Activated naive CD4-positive, alpha-beta T cell treated with Interleukin-2 at 50 U/mL for 16 hours (primary cell): ENCODE data around the gene ATP6V0D1.

ENCODE experiments used
- DNase-seq: peaks from one replicate; pipeline ENCODE4 v3.0.0-alpha.2; 2020

The ATP6V0D1 gene

DNA sequence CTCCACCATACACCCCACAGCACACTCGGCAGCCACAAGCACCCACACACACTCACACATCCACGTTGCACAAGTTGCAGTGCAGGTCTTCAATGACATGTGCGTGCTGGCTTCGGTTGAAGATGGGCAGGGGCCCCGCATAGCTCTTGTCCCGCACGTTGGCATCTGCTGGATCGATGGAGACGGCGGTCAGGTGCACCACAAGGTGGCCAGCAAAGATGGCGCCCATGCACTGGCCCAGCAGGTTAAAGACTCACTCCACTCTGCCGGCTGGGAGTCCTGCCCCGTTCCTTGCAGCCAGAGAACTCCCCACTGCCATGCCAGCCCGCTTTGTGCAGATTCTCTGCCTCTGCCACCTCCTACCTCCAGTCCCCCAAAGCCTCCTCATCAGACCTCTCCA lies 80.1 kb downstream of the ATP6V0D1 start:
- DNase-seq, result no peak

DNA sequence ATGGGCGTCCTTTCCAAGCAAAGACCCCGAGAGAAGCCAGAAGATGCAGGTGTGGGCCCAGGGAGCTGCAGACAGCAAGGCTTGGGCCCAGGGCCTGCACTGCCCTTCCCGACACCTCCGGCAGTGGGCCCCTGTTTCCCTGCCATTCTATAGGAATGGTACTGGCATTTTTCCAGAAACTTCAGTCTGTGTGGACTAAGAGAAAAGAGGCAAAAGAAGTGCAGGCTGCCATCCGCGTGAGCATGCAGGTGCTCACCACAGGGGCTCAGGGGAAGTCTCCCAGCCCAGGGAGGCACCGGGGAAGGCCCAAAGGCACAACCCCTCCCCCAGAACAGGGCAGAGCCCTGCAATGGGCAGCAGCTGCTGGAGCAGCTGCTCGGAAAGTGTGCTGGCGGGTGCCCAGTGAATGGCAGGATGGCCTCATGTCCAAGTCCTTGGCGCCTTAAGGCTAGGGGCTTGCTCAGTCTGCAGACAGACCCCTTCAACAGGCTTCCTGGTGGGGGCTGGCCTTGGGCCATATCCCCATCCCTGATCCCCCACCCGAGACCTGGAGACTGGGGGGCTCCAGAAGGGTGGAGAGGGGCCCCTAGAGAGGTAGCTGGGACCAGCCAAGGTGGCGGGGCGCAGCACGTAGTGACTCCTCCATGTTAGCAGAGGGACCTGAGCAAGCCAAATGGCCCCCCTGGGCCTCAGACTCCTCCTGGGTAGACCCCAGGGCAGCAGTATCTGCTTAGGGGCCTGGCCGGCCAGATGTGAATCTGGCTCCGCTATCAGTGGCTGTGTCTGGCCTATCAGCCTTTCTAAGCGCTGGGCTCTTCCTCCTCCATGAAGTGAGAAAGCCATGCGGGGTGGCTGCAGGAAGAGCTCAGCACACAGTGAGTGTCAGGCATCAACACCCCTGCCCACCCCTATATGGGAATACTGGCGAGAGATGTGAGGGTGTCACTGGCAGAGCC lies 80.9 kb downstream of the ATP6V0D1 start:
- no peak for DNase-seq

DNA sequence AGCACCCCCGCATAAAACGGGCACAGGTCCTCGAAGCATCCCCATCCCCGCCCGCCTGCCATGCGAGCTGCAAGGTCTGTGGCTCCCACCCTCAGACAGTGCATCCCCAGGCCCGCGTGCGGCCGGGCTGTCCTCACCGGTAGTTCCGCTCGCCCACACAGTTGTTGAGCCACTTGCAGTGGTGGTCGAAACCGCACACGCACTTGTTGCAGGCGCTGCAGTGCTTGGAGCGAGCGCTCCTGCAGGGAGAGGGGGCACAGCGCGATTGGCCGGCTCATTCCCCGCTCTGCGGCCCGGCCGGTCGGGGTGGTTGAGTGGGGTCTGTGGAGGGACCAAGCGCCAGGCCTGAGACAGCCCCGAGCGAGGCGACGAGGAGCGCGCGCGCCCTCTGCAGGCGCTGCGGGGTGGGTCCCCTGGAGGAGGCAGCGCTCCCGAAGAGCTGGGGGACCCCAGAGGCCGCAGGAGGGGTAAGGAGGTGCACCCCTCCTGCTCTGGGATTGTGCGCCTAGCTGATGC lies 81.7 kb downstream of the ATP6V0D1 start:
- DNase-seq, result peak; percentile 54

DNA sequence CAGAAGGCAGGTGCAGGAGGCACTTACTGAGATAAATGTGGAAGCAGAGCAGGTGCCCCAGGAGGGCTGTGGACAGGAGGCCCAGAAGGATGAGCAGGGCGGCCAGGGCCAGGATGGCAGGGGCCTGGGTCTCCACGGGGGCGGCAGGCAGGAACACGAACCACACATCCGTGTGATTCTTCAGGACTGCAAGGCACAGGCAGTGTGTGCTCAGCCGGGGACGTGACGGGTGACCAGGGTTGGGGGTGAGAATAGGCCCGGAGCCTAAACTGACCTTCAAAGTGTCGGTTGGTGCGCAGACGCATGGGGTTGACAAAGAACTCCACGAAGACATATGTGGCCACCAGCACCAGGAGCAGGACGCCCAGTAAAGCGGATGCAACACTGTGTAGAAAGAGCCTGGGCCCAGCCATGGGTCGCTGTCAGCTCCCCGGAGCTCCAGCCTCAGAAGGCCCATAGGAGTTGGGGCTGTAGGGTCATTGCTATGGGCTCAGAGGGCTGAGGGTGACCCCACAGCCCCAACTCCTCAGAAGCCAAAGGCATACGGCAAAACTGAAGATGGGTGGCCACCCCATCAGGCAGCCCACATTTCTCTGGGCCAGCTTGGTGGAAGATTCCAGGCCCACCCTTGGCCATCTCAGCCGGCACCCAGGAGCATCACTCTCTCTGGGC lies 82.3 kb downstream of the ATP6V0D1 start:
- DNase-seq, result no peak

DNA sequence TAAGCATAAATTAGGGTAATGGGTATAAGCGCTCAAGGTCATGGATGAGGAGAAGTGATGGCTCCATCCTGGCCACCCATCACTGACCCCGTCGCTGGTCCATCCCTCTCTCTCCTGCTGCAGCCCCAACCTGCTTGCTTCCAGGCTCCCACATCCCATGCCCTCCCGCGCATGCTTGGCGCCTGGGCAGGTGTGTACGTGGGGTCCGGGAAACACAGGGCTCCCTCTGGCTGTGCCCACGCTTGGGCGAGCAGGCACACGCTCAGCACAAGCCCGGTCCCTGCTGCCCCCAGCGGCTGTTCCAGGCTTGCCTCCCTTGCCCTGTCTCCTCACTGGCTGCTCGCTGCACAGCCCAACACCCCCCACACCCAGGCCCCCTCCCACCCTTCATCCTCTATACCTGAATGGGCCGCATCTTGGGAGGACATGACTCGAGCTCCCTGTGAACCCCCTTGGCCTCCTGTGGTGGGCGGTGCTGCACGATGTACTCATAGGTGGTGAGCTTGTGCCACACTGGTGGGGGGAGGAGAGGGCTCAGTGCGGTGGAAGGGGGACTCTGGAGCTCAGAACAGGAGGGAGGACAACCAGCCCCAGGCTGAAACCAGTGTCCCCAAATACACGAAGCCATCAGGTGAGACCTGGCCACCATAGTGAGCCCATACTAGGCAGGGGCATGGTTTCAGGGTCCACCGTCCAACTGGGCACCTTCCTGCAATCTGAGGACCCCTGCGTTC lies 83.0 kb downstream of the ATP6V0D1 start:
- no peak for DNase-seq

DNA sequence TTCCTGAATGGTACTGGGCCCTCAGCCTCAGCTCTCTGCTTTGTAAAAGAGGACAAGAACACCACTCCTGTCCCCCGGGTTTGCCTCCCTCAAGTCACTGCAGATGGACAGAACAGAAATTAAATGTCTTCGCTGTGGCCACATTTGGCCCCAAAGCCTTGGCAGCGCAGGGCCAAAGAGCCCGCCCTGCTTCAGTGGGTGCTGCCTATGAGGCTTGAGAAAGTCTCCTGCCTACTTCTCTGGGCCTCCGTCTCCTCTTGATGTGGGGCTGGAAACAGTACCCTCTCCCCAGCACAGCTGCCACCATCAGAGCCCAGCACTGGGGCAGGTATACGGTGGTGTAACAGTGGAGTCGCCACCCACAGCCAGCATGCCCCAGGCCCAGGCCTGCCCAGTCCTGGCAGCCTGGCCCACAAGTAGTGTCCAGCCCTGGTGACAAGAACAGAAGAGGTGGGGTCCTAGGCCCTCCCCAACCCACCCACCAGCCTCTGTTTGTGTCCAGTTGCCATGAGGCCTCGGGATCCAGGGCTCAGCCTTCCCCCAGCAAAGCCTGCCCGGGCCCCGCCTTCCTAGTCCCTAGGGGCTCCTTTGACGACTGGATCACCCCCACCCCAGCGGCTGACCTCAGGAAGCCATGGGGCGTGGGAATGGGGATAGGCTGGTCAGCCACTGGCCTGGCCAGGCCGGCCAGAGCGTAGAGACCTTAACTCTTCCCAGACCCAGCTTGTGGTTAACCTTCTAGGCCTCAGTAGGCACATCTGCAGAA lies 83.7 kb downstream of the ATP6V0D1 start:
- no peak for DNase-seq

DNA sequence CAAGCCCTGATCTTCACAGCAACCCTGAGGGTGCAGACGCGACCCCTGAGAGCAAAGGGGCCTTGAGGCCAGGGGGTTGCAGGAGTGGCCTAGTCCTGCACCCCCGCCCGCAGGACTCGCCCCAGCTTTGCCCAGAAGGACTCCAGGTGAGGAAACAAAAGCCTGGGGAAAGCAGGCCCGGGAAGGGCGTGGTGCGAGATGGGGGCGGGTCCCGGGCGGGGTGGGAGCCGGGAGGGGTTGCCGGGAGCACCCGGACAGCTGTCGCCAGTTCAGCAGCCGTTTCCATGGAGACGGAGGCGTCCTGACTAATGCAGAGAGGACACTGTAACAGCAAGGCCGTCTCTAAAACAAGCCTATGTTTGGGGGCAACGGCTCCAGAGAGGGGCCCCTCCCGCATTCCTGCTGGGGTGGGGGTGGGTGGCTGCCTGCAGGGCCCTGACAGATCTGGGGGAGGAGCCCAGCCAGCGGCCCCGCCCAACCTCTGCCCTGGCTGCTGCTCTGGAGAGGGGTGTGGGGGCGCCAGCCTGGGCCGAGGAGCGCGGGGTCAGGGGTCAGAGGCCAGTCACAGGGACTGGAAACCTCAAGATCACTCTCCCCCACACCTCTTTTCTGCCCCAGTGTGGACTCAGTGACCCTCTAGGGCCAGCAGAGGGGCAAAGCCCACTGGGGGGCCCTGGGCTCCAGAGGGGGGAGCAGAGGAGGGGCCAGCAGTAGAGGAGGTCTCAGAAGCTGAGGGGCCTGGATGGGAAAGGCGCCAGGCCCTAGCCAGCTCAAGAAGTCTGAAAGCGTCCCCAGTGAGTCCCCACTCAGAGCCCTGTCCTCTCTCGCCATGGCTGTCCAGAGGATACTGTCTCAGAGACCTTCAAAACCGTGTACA lies 84.6 kb downstream of the ATP6V0D1 start:
- DNase-seq, result no peak

DNA sequence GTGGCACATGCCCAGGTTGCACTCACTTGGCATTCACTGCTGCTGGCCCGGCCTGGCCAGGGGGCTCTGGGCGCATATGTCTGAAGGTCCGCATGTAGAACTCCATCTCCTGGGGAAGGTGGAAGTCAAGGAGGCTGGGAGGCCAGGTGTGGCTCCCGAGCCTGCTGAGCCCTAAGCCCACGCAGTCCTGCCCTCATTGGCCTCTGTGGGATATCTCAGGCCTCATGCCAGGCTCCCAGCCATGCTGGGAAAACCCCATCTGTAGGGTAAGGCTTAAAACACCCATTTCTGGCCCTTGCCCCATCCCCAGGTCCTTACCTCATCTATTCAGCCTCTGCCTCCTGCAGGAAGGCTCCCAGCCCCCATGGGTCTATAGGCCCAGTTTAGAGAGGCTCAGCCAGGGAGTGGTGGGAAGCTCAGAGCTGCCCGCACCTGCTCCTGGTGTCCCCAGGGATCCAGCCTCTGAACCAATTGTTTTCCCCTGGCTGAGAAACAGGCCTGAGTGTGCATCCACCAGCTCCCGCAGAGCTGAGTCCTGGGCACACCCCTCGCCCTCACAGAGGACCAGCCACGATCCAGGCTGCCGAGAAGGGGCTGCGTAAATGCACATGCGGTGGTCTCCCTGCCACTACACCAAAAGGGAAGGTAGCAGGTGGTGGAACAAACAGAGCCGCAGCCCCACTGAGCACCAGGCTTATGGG lies 85.3 kb downstream of the ATP6V0D1 start:
- DNase-seq, result no peak

DNA sequence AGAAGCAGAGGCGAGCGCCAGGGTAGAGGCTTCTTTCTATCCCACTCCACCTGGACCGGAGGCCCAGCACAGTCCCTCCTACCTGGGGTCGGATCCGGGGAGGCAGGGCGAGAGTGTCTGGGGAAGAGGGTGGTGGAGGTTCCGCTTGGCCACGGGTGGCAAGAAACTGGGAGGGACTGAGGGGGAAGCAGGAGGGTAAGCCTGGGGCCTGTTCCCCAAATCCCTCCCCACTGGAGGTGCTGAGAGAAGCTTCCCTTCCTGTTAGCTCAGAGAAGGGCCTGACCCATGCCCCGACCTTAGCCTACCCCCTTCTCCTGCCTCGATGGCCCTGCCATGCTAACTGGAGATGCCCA lies 85.9 kb downstream of the ATP6V0D1 start:
- no peak for DNase-seq

DNA sequence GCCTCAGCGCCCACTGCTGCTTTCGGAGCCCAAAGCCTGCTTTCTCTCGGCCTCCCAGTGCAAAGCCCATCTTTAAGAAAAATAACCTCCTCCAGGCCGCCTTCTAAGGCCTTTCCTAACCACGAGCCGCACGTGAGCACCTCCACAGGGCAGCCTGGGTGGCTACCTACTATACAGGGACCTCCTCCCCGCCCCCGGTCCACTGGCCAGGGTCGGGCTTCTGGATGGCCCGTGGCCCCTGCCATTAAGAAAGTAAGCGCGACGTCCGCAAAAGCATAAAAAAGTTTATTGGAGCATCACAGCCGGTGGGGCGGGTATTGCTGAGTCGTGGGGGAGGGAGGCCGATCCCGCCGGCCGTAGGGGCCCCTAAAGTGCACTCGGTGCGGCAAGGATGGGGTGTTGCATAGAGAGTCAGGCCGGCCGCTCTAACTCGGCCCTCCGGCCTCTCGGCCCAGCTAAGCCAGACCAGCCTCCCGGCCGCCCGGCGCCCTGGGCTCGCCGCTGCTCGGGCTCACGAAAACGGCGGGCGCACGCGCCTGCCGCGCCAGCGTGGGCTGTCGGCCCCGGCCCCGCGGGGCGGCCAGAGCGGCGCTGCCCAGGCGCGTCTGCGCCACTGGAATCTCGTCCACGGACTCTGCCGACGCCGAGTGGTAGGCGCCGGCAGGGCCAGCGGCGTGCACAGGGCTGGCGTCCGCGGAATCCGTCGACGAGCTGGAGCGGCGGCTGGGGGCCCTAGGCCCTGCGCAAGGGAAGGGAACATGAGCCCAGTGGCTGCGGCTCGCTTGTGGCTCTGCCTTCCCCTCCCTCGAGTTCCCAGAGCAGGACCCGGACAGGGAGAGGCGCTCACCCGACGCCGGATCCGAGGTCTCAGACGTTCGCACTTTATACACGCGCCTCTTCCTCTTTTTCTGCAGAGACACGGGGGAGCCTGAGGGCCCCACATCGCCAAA lies 86.5 kb downstream of the ATP6V0D1 start:
- DNase-seq, result no peak

DNA sequence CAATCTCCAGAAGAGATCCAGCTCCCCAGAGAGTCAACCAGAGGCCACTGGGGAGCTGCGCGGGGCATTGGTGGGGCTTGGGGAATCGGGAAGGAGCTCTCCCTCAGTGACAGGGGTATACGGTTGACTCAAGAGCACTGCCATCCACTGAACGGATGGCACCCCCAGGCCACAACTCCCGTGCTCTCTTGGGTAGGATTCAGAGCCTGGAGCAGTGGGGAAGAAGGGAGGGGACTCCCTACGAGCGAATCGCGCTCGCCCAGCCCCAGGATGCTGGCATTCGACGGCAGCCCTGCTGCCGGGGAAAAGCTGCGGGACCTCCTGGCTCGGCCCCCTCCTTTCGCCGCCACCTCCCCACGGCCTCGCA lies 87.2 kb downstream of the ATP6V0D1 start:
- no peak for DNase-seq

DNA sequence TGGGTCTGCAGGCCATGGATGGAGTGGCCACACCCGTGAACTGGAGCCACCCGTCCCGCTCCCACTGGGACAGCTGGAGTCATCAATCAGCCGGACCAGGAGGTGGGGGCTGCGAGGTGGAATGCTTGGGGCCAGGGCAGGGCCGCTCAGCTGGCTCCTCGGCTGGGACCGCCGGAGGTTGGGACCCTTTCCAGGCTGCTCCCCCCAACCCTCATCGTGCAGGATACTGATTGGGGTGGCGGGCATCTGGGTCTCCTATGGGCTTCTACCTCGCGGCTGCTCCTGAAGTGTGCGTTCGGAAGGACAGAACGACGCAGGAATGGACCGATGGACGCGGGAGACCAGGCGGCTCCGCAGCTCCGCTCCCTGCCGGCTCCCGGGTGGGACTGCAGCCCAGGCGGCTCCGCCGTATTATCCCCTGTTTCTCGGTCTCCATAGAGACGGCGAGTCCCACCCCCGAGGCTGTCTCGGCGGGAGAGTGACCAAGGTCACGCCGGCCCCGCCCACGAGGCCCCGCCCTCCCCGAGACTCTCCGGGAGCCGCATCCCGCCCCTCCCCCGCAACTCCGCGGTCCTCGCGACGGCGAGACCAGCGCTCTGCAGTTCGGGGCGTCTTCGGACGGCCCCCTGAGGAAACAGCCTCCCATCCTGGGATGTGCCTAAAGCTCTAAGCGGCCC lies 87.7 kb downstream of the ATP6V0D1 start, which contains the start of gene TPPP3:
Gene TPPP3 (minus strand): TSS at position 388 of the 677 bp plus-strand sequence. CDS start 2,387 bp downstream, outside the sequence.
- DNase-seq, result peak; percentile 37

DNA sequence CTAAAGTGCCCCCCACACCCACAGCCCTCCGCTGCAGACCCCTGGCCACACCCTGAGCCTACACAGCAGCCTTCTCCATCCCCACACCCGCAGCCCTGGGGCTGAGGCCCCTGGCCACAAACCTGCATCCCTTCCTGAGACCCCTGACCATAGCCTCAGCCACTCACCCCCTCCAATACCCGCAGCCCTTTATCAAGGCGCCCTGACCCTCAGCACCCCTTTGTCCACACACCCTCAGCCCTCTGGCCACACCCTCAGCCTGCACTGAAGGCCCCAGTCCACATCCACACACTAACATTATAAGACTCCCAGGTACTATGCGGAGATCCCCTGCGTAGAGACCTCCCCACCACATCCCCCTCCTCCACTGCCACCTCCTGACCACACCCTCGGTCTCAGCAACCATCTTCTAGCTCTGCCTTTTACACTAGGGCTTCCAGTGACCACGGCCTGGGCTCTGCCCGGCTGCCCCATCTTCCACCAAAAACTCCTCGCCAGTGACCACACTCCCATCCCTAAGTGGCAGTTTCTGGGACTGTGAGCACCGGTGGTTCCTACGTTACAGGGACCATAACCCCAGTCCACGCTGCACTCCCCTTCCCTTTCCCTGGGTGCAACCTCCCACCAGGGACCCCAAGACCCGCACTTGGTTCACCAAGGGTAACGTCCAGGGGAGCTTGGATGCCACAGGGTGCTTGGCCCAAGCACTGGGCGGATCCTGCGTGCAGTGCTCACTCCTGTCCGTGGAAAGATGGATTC lies 88.5 kb downstream of the ATP6V0D1 start:
- no peak for DNase-seq

DNA sequence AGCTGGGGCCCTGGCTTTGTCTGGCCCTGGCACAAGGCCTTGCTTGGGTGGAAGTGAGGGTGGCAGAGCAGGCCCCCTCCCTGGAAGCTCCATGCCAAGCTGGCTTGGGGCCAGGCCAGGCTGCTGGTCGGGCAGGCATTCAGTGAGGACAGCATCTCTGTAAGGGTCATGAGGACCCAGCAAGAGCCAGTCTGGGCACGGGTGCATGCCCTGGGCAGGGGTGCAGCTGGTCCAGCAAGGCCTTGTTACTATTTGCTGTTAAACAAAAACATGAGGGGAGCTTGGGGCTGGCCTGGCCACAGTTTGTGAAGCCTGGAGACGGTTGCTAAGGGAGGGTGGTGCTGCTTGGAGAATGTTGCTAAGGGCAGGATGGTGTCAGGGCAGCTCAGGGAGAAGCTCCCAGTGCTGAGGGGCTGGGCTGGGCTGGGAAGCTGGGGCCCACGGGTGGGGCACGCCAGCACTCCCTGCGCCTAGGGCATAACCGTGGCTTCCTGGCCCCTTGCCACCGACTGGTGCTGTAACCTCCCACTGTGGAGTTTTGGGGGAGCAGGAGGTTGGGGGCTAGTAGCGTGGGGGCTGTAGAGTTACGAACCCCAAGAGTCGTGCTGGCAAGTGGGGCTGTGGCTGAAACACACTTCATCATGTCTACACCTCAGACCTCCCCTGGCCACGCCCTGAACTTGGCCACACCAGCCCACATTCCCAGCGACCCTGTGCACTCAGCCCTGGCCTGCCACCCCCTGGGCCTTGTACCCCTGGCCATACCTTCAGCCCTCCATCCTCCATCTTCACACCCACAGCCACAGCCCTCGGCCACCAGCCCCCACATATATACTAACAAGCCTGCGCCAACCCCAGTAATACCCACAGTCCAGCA lies 89.3 kb downstream of the ATP6V0D1 start:
- no peak for DNase-seq

DNA sequence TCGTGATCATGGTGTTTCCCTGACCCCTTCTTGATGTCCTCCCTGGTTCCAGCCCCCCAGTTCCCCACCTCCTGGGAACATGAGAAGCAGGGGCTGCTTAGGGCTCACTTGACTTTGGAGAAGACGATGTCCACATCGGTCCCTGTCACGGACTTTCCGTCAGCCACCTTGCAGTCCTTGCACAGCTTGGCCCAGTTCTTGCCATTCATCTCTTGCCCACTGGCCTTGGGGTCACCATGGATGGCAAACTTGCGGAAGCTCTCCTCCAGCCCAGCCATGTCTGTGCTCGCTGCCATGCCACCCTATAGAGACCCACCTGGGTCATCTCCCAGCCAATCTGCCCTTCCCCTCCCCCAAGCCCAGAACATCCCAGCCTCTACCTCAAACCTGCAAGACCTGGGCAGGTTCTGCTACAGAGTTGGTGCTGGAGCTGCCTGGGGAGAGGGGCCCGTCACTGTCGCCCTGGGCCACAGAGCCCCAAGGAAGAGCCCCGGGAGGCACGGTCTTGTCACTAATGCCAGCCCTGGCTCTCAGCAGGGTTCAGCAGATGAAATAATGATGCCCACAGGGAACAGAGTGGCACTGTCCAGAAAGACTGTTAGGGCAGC lies 90.0 kb downstream of the ATP6V0D1 start:
- DNase-seq, result no peak

DNA sequence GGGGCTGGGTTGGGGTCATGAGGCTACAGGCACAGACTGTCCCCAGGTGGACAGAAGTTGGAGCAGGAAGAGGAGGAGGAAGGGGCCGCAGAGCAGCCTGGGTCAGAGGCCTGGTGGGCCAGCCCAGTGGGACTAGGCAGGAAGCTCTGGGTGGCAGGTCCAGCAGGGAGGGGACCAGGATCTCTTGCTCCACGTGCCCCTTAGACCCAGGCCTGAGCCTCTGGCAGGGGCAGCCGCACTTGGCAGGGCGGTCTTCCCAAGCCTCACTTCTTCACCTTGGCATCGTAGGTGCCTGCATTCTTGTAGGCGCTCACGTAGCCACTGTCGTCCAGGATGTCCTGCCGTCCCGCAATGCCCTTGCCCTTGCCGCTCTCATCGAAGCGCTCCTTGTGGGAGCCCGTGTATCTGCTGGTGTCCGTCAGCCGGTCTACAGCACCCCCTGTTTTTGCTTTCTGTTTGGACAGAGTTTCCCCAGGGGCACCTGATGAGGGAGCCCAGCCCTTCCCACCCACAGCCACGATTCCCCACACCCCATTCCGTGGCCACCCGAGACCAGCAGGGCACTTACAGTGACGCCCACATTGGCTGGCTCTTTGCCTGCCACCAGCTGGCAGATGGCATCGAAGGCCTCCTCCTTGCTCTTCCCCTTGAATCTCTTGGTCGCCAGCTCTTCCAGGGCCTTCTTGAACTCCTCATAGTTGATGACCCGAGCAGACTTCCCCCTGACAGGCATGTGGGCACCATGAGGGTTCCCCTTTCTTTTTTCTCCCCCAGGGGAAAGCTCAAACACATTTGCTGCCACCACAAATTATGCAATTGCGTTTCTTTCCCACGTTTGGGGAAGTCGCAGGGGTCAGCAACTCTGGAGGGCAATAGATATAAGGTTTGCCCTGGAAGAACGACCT lies 90.8 kb downstream of the ATP6V0D1 start:
- no peak for DNase-seq
